GM15510 (cell line): ENCODE data around the gene WWOX.

Experiments
- POLR2A ChIP-seq: IDR thresholded peaks from 3 replicates; pipeline ENCODE4 v1.6.1; 2011; ENCODE audit warnings: borderline replicate concordance; ENCODE audit not compliant: insufficient read length; ENCODE audit errors: extremely low read depth

The WWOX gene

GRCh38 chr16:78805556-78805955 is 706.1 kb downstream of the WWOX start:
- TF ChIP-seq POLR2A: no peak

GRCh38 chr16:78811247-78811646 is 711.8 kb downstream of the WWOX start:
- TF ChIP-seq POLR2A: no peak

GRCh38 chr16:78812582-78812981 is 713.1 kb downstream of the WWOX start:
- no peak for TF ChIP-seq POLR2A

- no peak for TF ChIP-seq POLR2A
These were observed 714.3 kb downstream of the WWOX start for GRCh38 chr16:78813661-78814311.

- no peak for TF ChIP-seq POLR2A
These were observed 716.3 kb downstream of the WWOX start for GRCh38 chr16:78815713-78816112.

GRCh38 chr16:78816499-78817195 is 717.2 kb downstream of the WWOX start:
- TF ChIP-seq POLR2A: no peak

- no peak for TF ChIP-seq POLR2A
These were observed 717.8 kb downstream of the WWOX start for GRCh38 chr16:78817200-78817739.

GRCh38 chr16:78821335-78821734 is 721.9 kb downstream of the WWOX start:
- TF ChIP-seq POLR2A: no peak

GRCh38 chr16:78822509-78822908 is 723.1 kb downstream of the WWOX start:
- no peak for TF ChIP-seq POLR2A

GRCh38 chr16:78823027-78823426 is 723.6 kb downstream of the WWOX start:
- no peak for TF ChIP-seq POLR2A

- TF ChIP-seq POLR2A: no peak
These were observed 729.8 kb downstream of the WWOX start for GRCh38 chr16:78829280-78829679.

GRCh38 chr16:78830599-78830998 is 731.1 kb downstream of the WWOX start:
- TF ChIP-seq POLR2A: no peak

GRCh38 chr16:78832100-78832499 is 732.6 kb downstream of the WWOX start:
- no peak for TF ChIP-seq POLR2A

GRCh38 chr16:78836802-78837491 is 737.5 kb downstream of the WWOX start:
- no peak for TF ChIP-seq POLR2A

- TF ChIP-seq POLR2A: no peak
These were observed 738.3 kb downstream of the WWOX start for GRCh38 chr16:78837706-78838105.

GRCh38 chr16:78838276-78838675 is 738.8 kb downstream of the WWOX start:
- no peak for TF ChIP-seq POLR2A

- no peak for TF ChIP-seq POLR2A
These were observed 743.5 kb downstream of the WWOX start for GRCh38 chr16:78842950-78843349.

GRCh38 chr16:78843978-78844377 is 744.5 kb downstream of the WWOX start:
- TF ChIP-seq POLR2A: no peak
